ENCODE results near the gene JSRP1. TPM values are rescaled to one million over a fixed set of nuclear protein-coding genes. Genes with fewer than 3 reads are reported as not detected.
A peak's percentile ranks its signal among the peaks of the same experiment; 100 is the strongest.

The JSRP1 gene
- not detected for total RNA-seq
- long read RNA-seq: 0 reads

DNA sequence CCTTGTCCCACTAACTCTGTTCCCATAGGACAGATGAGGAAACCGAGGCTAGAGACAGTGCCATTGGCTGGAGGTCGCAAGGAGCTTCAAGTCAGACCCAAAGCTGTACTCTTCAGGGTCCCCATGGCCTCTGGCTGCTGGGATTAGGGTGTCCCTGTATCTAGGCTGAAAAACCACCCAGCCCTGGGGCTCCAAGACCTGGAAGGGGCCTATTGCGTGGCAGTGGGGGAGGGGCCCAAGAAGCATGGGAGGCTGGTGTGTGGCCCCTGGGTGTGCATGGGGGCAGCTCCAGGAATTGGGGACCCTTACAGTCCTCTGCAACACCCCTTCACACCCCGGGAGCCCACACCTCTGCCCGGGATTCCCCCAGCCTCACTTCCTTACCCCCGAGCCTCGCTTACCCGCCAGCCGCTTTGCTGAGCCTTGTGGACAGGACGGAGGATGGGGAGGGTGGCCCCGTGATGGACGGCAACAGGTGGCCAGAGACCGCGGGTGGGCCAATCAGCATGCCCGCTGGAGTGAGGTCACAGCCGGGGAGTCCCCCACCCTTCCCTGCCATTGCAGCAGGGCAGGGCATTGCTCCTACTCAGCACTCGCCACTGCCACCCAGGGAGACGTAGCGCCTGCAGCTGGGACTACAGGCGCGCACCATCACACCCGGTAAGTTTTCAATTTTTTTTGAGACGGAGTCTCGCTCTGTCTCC, at the start of gene JSRP1:
Gene JSRP1 (minus strand): TSS at position 436 of the 704 bp plus-strand sequence. CDS start 1,103 bp downstream, outside the sequence.
- ATAC-seq: no peak
- DNase-seq: no peak
- intact Hi-C loops (cut with micrococcal nuclease): no loop called here

DNA sequence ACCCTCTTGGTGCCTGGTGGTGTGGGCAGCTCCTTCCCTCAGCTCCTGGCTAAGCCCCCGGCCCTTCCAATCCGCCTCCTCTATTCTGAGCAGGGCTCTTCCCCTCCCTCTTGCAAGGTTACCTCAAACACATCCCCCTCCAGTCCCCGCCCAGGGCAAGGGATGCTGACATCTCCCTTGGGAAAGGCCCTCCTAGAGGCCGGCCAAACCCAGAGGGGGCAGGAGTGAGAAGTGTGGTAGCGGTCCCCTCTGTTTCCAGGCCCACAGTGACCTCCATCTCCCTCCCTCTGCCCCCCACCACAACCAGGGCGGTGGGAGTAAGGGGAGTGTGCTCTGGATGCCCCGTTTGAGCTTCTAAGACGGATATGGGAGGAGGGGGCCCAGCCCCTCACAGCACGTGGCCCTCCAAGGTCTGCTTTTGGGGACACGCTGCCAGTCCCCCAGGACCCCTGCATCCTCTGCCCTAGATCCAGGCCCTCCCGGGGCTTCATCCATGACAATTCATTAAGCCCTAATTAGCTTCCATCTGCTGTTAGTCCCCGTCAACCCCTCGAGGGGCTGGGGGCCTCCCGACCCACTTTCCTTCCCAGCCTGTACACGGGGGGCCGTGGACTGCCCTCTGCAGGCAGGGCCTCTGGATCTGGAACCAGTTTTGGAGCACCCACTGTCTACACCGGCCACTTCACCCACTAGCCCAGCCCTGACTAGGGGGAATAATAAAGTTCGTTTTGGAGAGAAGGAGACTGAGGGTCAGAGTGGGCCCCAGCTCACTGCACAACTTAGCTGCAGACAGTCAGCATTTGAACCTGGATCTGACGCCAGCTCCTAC, 49.4 kb upstream of the JSRP1 start:
- no peak for DNase-seq
- intact Hi-C loops (cut with micrococcal nuclease): no loop called here
- no peak for ATAC-seq

GRCh38 chr19:2303211-2303798, 47.1 kb upstream of the JSRP1 start:
- DNase-seq (no peak), ATAC-seq (no peak)
- intact Hi-C loops (cut with micrococcal nuclease): no loop called here

DNA sequence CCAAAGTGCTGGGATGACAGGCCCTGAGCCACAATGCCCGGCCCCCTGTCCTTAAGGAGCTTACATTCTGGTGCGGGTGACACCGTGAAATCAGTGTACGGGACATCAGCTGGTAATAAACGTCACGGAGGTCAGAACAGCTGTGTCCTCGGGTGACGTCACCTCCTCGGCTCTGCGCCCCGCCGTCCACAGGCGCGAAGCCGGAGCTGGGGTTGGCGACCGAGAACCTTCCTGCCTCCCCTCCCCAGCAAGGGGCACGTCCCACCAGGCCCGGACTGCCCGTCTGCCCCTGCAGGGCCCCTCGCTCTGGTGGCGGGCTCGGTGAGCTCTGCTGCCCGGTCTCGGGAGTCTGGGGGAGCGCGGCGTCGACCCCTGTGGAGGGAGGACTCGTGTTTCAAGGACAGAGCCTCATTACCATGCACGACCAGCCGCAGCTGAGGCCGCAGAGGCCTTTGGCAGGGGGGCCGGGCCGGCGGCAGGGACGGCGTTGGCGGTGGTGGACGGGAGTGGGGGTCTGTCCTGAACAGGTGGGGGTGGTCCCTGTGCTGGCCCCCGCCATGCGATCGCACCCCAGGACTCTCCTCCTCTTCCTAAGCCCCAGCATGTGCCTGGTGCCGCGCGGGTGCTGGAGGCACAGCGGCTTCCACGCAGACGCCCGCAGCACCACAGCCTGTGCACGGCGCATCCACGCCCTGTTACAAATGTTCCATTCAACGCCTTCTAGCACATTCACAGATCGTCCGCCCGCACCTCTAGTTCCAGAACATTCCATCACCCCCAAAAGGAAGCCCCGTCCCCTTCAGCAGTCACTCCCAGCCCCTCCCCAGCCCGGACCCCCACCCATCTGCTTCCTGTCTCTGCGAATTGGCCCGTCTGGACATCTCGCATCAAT, 46.3 kb upstream of the JSRP1 start:
- ATAC-seq: peak; percentile 67
- DNase-seq: peak; percentile 60
- intact Hi-C loops (cut with micrococcal nuclease): no loop called here

DNA sequence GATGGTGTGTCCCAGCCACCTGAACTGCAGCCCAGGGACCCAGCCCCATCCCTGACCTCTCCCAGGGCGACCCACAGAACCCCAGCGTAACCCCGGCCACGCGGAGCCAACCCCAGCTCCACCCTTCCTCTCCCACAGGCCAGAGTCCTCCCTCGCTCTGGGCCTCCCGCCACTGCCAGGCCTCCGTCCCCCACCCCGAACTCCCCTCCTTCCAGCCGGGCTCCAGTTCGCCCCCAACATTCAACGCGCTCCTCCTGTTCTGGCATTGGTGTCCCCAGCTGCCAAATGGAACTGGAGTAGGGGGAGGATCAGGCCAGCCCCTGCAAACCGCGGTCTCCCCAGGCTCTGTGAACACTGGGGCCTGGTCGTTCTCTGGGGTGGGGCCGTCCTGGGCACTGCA, 44.3 kb upstream of the JSRP1 start:
- no peak for DNase-seq
- intact Hi-C loops (cut with micrococcal nuclease): no loop called here
- no peak for ATAC-seq

DNA sequence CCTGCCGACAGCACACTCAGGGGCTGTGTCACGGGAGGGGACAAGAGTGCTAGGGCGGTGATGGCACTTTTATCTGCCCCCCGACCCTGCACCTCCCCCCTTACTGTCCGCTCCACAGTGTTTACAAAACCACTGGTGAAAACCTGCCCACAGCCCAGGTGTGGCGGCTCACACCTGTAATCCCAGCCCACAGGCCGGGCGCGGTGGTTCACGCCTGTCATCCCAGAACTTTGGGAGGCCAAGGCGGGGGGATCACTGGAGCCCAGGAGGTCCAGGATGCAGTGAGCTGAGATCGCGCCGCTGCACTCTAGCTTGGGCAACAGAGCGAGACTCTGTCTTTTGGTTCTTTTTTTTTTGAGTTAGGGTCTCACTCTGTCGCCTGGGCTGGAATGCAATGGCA, 39.9 kb upstream of the JSRP1 start:
- DNase-seq (no peak), ATAC-seq (no peak)
- intact Hi-C loops (cut with micrococcal nuclease): no loop called here

GRCh38 chr19:2294687-2295335, 38.6 kb upstream of the JSRP1 start:
- intact Hi-C loops (cut with micrococcal nuclease): no loop called here
- DNase-seq: peak; percentile 52
- peak; percentile 82 for ATAC-seq

GRCh38 chr19:2291185-2291751, 35.1 kb upstream of the JSRP1 start:
- intact Hi-C loops (cut with micrococcal nuclease): no loop called here
- no peak for ATAC-seq
- no peak for DNase-seq

DNA sequence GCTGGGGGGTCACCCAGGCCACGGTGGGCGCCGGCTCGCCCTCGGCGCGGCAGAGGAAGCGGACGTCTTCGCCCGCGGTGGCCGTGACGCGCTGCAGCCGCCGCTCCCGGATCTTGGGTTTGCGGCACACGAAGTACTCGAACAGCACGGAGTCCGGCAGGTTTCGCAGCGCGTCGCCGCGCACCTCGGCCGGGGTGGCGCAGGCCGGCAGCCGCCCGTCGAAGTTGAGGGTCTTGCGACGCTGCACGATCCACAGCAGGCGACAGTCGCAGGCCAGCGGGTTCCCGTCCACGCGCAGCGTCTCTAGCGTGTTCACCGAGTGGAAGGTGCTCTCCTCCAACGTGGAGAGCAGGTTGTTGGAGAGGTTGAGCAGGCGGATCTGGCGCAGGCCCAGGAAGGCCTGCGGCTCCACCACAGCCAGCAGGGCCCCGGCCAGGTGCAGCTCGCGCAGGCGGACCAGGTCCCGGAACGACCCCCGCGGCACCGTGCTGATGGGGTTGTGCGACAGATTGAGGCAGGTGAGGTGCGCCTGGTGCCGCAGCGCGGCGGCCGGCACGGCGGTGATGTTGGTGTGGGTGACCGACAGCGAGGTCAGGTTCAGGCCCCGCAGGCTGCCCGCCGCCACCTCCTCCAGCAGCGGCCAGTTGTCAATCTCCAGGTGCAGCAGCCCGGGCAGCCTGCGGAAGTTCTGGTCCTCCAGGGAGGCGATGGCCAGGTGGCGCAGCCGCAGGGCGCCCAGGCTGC, 34.4 kb upstream of the JSRP1 start:
- intact Hi-C loops (cut with micrococcal nuclease): no loop called here
- no peak for ATAC-seq
- no peak for DNase-seq

GRCh38 chr19:2289714-2290435, 33.7 kb upstream of the JSRP1 start:
- ATAC-seq (peak; percentile 47), DNase-seq (peak; percentile 63)
- intact Hi-C loops (cut with micrococcal nuclease): no loop called here

DNA sequence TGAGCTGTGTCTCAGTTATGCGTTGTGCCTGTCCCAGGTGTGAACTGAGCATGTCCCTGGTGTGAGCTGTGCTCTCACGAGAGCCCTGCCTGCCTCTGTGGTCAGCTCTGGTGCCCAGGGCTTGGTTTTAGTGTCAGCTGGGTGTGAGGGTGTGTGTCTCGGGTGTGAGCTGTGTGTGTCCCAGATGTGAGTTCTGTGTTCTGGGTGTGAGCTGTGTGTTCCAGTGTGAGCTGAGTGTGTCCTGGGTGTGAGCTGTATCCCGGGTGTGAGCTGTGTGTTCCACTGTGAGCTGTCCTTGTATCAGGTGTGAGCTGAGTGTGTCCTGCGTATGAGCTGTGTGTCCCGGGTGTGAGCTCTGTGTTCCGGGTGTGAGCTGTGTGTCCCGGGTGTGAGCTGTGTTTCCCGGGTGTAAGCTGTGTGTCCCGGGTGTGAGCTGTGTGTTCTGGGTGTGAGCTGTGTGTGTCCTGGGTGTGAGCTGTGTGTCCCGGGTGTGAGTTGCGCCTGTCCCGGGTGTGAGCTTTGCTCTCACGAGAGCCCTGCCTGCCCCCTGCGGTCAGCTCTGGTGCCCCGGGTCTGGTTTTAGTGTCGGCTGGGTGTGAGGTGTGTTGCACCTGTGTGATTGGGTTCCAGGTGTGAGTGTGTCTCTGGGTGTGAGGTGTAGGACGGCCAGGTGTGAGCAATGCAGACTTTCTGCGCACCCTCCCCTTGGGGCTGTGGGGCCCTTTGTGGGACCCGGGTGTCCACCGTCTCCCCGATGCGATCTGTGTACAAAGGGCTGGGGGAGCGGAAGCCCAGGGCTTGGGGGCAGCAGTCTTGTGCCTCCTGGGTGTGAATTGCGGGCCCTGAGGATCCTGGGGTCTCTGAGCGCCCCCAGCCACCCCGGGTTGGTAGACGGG, 32.8 kb upstream of the JSRP1 start:
- ATAC-seq: no peak
- intact Hi-C loops (cut with micrococcal nuclease): no loop called here

GRCh38 chr19:2288338-2288817, 32.2 kb upstream of the JSRP1 start:
- DNase-seq (no peak), ATAC-seq (no peak)
- intact Hi-C loops (cut with micrococcal nuclease): no loop called here

More for the DNA sequence above, 32.8 kb upstream of the JSRP1 start:
- DNase-seq: no peak

- DNase-seq (no peak), ATAC-seq (no peak)
- intact Hi-C loops (cut with micrococcal nuclease): no loop called here
Observed at GRCh38 chr19:2287585-2288337, 31.5 kb upstream of the JSRP1 start.

- no peak for DNase-seq
- intact Hi-C loops (cut with micrococcal nuclease): no loop called here
- ATAC-seq: no peak
Observed at GRCh38 chr19:2286402-2287140, 30.4 kb upstream of the JSRP1 start.

Data from left ventricle myocardium superior (tissue), 1 donor.